Skeletal muscle tissue (tissue), 4 donors: Measurements from ENCODE around the gene MYH11. TPM values are rescaled to one million over a fixed set of nuclear protein-coding genes. Genes with fewer than 3 reads are reported as not detected.
"Not testable (repeated sequence)": the region's sequence is repeated elsewhere in the genome, so short reads cannot be mapped to it uniquely, and the experiment has no call there.

Experiments
- H3K27ac ChIP-seq: one replicate; pipeline ENCODE4 v1.7.0; 2013; ENCODE audit warnings: mild to moderate bottlenecking, low read depth, low read length, inconsistent platforms
- H3K27me3 ChIP-seq, 3 donors: one replicate each; pipeline ENCODE4 v1.7.0; 2013; ENCODE audit warnings: low read length in 3 of 3; ENCODE audit not compliant: control insufficient read depth in 3 of 3, insufficient read depth in 3 of 3
- H3K36me3 ChIP-seq, 3 donors: one replicate each; pipeline ENCODE4 v1.7.0; 2013; ENCODE audit warnings: low read length in 3 of 3; ENCODE audit not compliant: control insufficient read depth in 3 of 3, insufficient read depth in 3 of 3
- H3K4me1 ChIP-seq, 3 donors: one replicate each; pipeline ENCODE4 v1.7.0; 2013; ENCODE audit warnings: low read length in 3 of 3, mild to moderate bottlenecking in 3 of 3; ENCODE audit not compliant: control insufficient read depth in 3 of 3, insufficient read depth in 3 of 3
- H3K4me3 ChIP-seq, 3 donors: one replicate each; pipeline ENCODE4 v1.7.0; 2013; ENCODE audit warnings: low read length in 3 of 3
- H3K9ac ChIP-seq, 3 donors: one replicate each; pipeline ENCODE4 v1.7.0; 2013; ENCODE audit warnings: low read length in 3 of 3, mild to moderate bottlenecking in 3 of 3, moderate library complexity in 2 of 3, low read depth in 1 of 3
- H3K9me3 ChIP-seq, 3 donors: one replicate each; pipeline ENCODE4 v1.7.0; 2013; ENCODE audit warnings: low read length in 3 of 3; ENCODE audit not compliant: control insufficient read depth in 3 of 3
- total RNA-seq: library from RNA; depleted of rRNA; stranded (reverse); fragments of >200 nt; gene quantifications from one replicate; pipeline ENCODE4 v1.2.3, GENCODE V29; 2014
- donor health status: Osteomylitis.

Gene MYH11
- total RNA-seq, 1 donor from 2014 or later = 23.0 TPM

DNA sequence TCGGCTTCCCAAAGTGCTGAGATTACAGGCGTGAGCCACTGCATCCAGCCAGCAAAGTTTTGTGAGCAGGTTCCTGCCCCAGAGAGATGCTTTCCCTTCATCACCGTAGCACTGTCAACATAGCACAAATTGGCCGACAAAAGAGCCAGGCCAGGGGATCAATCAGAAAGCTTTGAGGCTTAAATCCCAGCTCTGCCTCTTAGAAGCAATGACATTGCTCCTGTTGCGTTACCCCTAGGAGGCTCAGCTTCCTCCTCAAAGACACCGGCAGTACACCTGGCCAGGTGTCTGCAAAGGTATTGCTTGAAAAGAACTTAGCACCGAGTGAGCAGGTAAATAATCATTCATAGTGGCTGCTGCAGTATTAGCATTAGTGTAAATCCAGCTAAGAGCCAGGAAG, 120.3 kb downstream of the MYH11 start:
- H3K27ac ChIP-seq = no peak overlapping the region
- H3K4me3 ChIP-seq = no peak overlapping the region
- peaks cover 9 to 18% (median 11%) of the 10 kb centered on the region in 3 donors for H3K36me3 ChIP-seq
- no peak overlapping the region for H3K9ac ChIP-seq
- no peaks in the 10 kb centered on the region for H3K4me1 ChIP-seq
- H3K27me3 ChIP-seq = no peaks in the 10 kb centered on the region
- no peaks in the 10 kb centered on the region for H3K9me3 ChIP-seq

DNA sequence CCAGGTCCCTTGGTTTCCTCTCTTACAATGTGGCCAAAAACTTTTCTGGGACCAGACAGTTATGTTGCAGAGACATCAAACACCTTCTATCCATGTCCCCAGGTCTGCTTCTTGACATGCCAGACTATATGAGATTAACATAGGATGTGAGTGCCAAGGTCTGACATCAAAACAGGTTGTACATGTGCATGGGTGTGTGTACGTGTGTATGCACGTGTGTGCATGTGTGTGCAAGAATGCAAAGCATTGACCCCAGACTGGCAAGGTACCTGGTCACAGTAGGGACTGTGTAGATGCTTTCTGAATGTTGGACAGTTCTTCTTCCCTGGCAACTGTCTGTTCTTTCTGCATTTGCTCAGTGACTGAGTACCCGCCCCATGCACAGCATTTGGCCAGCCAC, 121.2 kb downstream of the MYH11 start:
- no peak overlapping the region for H3K27ac ChIP-seq
- no peak overlapping the region for H3K4me3 ChIP-seq
- H3K9me3 ChIP-seq = no peaks in the 10 kb centered on the region
- H3K36me3 ChIP-seq = peaks cover 3 to 10% (median 9%) of the 10 kb centered on the region in 3 donors
- H3K27me3 ChIP-seq = no peaks in the 10 kb centered on the region
- H3K9ac ChIP-seq = no peak overlapping the region
- no peaks in the 10 kb centered on the region for H3K4me1 ChIP-seq

DNA sequence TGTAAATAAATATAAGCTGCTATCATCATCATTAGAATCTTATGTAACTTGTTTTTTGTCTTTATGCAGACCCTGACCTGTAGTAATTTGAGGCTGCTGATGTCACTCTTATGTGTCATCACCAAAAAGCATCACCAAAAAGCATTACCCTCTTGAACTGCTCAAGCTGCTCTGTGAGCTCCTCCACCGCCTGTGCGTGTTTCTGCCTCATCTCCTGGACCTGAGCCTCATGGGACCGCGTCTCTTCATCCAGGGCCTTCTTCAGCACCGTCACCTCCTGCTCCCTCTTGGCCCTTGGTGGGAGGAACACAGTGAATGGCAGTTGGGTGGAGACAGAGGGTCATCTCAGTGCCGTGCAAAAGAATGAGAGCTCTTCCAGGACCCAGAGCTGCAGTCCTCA, 124.4 kb downstream of the MYH11 start:
- Histone ChIP-seq H3K36me3 (peaks cover 2 to 11% (median 9%) of the 10 kb centered on the region in 3 donors), H3K9me3 (no peaks in the 10 kb centered on the region), H3K27me3 (no peaks in the 10 kb centered on the region), H3K27ac (no peak overlapping the region), H3K4me3 (no peak overlapping the region), H3K9ac (no peak overlapping the region), H3K4me1 (no peaks in the 10 kb centered on the region)

DNA sequence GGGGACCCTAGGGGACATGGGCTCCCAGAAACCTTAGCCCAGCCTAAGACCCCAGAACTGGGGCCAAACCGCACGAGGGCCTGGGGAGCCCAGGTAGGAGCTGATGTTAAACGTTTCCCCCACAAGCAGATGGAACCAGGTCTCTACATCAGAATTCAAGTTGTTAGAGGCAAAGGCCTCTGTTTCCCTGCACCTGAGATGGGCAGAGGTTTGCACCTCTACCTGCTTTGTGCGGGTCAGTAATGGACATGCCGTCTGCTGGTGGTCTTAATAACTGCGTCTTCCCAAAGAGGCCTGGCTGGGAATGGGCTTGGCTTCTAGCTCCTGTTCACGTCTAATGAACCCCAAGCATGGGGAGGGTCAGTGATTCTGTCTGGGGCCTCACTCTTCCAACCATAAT, 127.7 kb downstream of the MYH11 start:
- H3K27me3 ChIP-seq = no peaks in the 10 kb centered on the region
- H3K9ac ChIP-seq = no peak overlapping the region
- H3K4me3 ChIP-seq = no peak overlapping the region
- H3K4me1 ChIP-seq = no peaks in the 10 kb centered on the region
- H3K27ac ChIP-seq = no peak overlapping the region
- peaks cover 14 to 21% (median 18%) of the 10 kb centered on the region in 3 donors for H3K36me3 ChIP-seq
- H3K9me3 ChIP-seq = no peaks in the 10 kb centered on the region

DNA sequence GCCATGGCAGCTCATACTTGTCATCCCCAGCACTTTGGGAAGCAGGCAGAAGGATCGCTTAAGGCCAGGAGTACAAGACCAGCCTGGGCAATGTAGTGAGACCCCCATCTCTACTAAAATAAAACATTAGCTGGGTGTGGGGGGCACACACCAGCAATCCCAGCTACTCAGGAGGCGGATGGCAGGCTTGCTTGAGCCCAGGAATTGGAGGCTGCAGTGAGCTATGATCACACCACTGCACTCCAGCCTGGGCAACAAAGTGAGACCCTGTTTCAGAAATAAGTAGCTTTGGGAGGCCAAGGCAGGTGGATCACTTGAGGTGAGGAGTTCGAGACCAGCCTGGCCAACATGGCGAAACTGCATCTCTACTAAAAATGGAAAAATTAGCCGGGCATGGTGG, 129.1 kb downstream of the MYH11 start:
- peaks cover 18 to 21% (median 18%) of the 10 kb centered on the region in 3 donors for H3K36me3 ChIP-seq
- H3K4me1 ChIP-seq, H3K4me3 ChIP-seq, H3K9me3 ChIP-seq, H3K27ac ChIP-seq, H3K9ac ChIP-seq, H3K27me3 ChIP-seq: not testable (repeated sequence)

DNA sequence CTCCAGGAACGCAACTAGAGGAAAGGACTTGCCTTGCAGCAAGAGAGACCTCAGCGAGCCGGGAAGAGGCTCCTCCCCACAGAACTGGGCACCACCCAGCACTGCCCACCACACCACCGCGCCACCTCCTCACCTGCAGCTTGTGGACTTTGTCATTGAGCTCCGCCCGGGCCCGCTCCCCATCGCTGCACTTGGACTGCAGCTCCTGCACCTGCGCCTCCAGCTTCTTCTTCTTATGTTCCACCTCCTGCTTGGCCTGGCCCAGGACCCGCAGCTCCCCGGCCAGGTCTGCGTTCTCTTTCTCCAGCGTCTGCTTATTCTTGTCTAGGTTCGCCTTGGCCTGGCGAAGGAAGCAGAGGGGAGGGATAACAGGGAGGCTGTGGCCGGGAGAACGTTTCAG, 130.1 kb downstream of the MYH11 start:
- Histone ChIP-seq H3K9ac (no peak overlapping the region), H3K27ac (no peak overlapping the region), H3K4me3 (no peak overlapping the region), H3K9me3 (no peaks in the 10 kb centered on the region), H3K4me1 (no peaks in the 10 kb centered on the region), H3K27me3 (no peaks in the 10 kb centered on the region), H3K36me3 (peaks cover 18 to 23% (median 21%) of the 10 kb centered on the region in 3 donors)

DNA sequence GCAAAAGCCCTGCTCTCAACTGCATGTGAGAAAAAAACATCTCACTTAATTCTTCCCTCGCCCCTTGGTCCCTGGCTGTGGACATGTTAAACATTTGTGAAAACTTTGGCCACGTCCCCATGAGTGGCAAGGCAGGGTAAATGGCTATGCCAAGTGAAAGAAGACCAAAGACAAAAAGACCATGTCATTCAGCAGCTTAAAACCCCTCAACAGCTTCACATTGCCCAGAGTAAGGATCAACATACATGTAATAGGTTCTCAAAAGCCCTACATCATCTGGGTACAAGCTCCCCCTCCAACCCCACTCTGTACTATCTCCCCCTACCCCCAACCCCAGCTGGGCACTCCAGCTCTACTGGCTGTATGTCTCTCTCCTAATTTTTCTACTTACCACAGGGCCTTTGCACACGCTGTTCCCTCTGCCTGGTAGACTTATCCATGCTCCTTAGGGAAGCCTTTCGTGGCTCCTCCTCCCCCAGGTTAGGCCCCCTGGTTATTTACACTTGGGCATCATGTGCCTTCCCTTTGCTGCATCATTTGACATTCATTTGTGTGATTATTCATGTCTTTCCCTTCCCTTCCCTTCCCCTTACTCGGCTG, 131.1 kb downstream of the MYH11 start:
- Histone ChIP-seq H3K27me3 (no peaks in the 10 kb centered on the region), H3K9me3 (no peaks in the 10 kb centered on the region), H3K27ac (no peak overlapping the region), H3K4me1 (no peaks in the 10 kb centered on the region), H3K36me3 (peaks cover 18 to 25% (median 23%) of the 10 kb centered on the region in 3 donors), H3K9ac (no peak overlapping the region), H3K4me3 (no peak overlapping the region)

DNA sequence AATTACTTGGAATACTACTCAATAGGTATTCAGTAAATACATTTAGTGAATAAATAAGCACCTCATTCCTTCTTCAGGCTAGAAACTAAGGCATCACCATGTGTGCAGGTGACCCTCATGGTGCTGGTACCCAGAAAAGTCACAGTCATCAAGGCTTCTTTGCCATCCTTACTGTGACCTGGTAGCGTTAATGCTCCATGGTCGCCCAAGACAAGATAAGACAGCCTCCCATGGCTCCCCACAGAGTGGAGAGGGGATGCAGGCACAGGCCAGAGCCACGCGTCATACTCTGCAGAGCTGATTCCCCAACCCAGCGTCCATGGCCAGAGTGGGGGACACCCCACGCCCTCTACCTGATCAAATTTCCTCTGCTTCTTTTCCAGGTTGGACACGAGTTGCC, 133.0 kb downstream of the MYH11 start:
- H3K27me3 ChIP-seq = no peaks in the 10 kb centered on the region
- H3K4me1 ChIP-seq = no peaks in the 10 kb centered on the region
- H3K9ac ChIP-seq = no peak overlapping the region
- H3K27ac ChIP-seq = no peak overlapping the region
- no peak overlapping the region for H3K4me3 ChIP-seq
- H3K36me3 ChIP-seq = peaks cover 25 to 29% (median 27%) of the 10 kb centered on the region in 3 donors
- H3K9me3 ChIP-seq = no peaks in the 10 kb centered on the region

DNA sequence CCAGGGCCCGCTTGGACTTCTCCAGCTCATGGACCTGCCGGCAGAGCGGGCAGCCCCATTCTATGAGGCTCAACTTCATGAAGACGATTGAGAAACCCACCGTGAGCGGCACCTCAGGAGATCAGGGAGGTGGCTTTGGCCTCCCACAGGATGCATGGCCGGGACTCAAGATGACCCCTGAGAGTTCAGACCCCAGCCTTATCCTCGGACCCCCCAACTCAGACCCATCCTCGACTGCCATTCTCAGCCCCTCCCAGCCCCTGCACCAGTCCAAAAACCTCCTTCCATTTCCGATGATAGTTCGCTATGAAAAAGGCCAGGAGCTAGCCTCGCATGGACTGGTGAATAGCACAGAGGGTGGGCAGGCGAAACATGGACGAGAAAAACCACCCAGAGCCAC, 135.8 kb downstream of the MYH11 start:
- Histone ChIP-seq H3K27me3 (no peaks in the 10 kb centered on the region), H3K27ac (no peak overlapping the region), H3K36me3 (peaks cover 35 to 37% (median 37%) of the 10 kb centered on the region in 3 donors), H3K4me3 (no peak overlapping the region), H3K4me1 (no peaks in the 10 kb centered on the region), H3K9me3 (no peaks in the 10 kb centered on the region), H3K9ac (no peak overlapping the region)

DNA sequence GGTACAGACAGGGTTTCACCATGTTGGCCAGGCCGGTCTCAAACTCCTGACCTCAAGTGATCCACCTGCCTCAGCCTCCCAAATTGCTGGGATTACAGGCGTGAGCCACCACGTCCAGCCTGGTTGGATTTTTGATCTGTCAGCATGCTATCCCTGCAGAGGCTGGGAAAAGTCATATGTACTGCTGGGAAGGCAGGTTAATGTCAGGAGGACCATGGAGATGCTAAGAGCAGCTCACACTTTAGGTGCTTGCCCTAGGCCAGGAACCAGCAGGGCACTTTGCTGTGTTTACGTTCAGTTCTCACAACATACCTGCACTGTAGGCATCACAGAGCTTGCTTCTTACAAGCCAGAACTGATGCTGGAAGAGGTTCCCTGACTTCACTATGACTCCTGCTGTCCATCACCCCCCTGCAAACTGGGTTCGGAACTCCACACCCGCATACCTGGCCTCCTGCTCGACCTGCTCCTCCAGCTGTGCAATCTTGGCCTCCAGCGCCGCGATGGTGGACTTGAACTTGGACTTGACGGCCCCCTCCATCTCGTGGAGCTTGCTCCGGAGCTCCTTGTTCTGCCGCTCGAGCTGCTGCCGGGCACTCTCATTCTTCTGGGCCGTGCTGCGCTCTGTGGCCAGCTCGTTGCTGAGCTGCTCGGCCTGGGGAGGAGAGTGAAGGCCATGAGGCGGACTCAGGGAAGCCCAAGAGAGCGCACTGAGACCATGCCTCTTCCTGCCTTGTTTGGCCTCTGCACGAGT, 140.0 kb downstream of the MYH11 start:
- Histone ChIP-seq H3K4me1 (no peaks in the 10 kb centered on the region), H3K4me3 (no peak overlapping the region), H3K27me3 (no peaks in the 10 kb centered on the region), H3K27ac (no peak overlapping the region), H3K9ac (no peak overlapping the region), H3K9me3 (no peaks in the 10 kb centered on the region), H3K36me3 (peaks cover 18 to 21% (median 19%) of the 10 kb centered on the region in 3 donors)
